Hematopoietic multipotent progenitor cell treated with erythropoietin and hydrocortisone succinate and interleukin-3 and kit ligand, for 15 days (in vitro differentiated cells): ENCODE data around the gene MYL12B.
"Not testable (repeated sequence)": the region's sequence is repeated elsewhere in the genome, so short reads cannot be mapped to it uniquely, and the experiment has no call there.

Experiments used
- DNase-seq: peaks from one replicate; pipeline ENCODE4 v3.0.0-alpha.2; 2015; ENCODE audit warnings: low spot score

MYL12B gene

DNA sequence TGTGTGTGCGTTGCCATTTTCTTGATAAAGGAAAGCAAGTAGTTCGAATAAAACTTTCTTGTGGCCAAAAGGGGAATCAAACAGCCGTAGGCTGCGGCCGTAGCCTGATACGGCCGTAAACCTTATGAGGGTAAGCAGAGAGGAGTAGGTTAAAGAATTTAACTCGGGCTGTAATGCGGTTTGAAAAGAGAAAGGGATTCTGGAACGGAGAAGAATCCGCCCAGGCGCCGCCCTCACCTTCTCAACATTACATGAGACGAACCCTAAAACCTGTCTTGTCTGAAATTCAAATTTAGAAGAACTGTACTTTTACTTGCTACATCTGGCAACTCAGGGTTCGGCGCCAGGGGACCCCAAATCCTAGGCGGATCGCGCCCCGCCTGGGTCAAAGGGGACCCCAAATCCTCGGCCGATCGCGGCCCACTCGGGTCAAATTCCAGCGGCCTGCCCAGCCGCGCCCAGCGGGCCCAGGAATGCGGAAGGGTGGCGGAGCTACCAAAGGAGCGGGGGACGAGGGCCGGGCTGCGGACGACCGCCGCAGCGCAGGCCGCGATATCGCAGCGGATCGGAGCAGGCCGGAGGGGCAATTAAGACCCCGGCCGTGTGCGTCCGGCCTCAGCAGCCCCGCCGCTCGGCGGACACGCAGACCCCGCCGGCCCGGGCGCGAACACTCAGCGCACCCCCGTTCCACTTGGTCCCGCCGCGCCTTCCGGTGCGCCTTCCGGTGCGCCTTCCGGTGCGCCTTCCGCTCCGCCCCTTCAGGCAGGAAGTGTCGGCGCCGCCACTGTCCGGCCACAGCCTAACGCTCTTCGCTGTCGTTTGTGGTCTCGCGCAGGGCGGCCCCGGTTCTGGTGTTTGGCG lies at the start of gene MYL12B:
MYL12B (plus strand) TSS at position 761 of the 861 bp plus-strand sequence. CDS start 10,766 bp downstream, outside the sequence.
- peak; percentile 84 for DNase-seq

DNA sequence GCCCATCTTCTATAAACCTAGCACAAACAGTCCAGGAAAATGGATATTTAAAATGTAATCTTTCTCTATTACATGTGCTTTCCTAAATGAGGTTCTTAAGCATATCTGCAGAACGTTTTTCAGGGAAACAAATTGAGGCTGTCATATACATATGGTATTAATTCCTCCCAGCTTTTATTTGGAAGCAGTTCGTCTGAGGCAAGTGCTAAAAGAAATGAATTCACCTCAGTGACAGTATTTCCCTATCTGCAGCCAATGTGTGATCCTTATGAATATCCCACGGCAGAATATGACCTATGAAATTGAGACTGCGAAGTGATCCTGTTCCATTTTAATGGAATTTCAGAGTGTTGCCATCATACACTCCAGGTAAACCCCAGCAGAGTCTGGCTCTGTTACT lies 49.3 kb upstream of the MYL12B start:
- no peak for DNase-seq

DNA sequence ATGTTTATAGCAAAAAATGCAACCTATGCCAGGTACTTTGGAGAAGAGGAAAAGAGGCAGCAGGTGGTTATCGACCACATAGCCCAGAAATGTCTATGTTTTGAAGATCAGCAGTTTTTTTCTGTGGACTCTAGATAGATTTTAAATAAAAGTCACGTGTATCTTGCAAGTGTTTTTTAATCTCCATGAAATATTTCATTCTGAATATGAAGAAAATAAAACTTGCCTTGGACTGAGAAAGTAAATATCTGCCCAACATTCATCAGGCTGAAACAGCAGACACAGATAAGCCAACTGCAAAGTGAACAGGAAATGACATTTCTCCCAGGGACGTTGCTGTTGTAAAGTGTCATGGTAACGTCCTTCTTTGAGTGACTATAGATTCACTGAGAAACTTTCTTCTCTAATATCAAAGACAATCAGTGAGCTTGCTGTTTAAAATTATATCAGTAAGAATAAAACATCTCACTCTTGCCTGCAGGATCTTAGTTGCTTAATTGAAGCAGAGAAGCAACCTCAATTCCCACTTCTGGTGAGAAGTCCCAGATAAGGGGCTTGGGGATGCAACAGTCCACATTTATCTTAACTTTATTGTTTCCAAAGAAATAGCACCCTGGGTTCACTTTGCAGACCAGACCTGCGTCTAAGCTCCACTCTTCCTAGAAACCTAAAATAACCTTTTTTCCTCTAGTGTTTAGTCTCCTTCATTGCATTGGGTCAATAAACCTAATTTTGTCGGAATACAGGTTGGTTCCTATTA lies 48.5 kb upstream of the MYL12B start:
- DNase-seq: no peak

DNA sequence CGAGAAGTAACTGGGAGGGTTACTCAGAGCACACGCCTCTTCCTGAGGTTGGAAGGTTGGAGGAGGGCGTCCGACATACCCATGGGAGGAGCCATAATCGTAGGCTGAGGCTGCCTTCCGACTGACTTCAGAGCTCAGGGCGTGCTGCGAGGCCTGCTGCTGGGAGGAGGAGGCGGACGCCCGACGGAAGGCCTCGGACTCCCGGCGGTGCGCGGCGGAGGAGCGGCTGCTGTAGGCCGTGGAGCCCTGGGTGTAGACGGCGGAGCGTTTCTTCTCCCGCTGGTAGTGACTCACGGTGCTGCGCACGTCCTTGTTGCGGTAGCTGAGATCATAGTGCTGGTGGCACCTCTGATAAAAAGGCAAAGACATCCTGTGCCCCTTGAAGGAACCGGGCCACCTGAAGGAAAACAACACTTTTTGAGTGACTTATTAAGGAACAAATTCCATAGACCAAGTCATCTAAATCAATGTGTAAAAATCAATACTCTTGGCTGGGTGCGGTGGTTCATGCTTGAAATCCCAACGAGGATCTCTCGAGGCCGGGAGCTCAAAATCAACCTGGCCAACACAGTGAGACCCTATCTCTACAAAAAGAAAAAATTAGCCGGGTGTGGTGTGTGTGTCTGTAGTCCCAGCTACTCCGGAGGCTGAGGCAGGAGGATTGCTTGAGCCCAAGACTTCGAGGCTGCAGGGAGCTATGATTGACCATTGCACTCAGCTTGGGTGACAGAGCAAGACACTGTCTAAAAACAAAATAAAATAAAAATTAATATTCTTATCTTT lies 46.9 kb upstream of the MYL12B start:
- DNase-seq: no peak

DNA sequence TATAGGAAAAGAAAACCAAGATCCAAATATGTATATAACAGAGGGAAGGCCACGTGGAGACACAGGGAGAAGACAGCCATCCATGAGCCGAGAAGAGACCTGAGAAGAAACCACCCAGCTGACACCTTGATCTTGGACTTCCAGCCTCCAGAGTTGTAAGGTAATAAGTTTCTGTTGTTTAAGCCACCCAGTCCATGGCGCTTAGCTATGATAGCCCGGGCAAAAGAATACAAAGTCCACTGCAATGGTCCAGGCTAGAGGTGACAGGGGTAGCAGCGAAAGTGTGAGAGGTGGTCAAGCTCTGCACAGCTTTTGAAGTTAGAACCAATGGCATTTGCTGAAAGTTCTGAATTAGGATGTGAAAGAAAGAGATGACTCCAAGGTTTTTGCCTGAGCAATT lies 44.9 kb upstream of the MYL12B start:
- no peak for DNase-seq

DNA sequence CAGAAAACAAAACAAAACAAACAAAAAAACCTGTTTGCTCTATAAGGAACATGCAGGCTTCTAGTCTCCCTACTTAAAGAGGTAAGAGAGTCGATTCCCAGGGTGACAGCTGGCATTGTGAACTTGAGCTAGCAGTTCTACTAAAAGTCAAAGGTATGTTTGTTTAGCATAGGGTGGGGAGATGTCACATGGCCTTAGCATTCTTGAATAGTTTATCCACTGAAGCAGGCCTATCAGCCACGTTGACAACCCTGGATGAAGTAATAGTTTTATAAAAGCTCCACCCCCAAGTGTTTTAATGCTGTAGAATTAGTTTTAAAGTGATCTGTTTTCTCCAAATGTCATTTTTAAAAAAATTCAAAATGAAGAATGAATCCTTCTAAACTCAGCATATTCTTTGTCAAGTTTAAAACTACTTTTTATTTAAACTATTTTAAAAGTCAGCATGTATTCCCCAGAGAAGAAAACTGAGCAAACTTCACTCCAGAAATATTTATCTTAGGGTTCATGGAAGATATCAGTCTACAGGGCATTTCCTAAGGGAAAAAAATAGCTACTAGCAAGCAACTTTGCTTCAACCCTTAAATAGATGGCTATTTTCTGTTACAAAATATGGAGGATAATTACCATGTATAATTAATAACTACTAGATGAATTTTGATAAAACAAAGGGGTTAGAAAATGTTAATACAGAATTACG lies 43.8 kb upstream of the MYL12B start:
- DNase-seq: no peak

DNA sequence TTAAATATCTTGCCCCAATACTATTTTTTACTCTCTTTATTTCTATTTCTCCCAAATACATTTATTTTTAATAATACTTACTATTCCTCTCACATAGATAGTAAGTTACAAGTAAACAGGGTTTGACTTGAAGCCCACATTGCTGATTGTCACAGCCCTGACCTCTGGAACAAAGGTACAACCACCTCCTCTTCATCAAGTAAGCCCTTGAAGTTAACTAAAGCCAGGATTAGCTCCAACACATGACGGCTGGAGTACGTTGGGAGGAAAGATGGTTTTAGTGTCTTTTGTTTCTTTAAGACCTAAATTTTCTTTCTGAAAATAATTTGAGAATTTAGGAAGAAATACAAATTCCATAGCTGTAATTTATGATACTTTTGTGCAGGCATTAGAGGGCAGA lies 43.1 kb upstream of the MYL12B start:
- DNase-seq: no peak

DNA sequence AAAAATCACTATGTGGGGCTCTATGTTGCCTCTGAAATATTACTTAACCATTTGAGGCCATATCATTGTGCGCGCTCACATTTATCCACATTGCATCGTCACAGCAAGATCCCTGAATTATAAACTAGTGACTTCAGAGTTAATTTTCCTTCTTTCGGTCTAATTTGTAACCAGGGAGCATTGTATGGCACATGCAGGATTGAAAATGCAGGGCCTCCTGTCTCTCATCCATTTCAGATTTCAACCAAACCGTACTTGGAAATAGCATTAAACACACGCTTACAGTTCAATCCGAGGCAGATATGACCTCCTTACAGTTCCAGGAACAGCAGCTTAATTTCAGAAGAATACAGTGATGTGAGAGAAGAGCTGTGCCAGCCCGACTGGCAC lies 42.7 kb upstream of the MYL12B start:
- DNase-seq: no peak

DNA sequence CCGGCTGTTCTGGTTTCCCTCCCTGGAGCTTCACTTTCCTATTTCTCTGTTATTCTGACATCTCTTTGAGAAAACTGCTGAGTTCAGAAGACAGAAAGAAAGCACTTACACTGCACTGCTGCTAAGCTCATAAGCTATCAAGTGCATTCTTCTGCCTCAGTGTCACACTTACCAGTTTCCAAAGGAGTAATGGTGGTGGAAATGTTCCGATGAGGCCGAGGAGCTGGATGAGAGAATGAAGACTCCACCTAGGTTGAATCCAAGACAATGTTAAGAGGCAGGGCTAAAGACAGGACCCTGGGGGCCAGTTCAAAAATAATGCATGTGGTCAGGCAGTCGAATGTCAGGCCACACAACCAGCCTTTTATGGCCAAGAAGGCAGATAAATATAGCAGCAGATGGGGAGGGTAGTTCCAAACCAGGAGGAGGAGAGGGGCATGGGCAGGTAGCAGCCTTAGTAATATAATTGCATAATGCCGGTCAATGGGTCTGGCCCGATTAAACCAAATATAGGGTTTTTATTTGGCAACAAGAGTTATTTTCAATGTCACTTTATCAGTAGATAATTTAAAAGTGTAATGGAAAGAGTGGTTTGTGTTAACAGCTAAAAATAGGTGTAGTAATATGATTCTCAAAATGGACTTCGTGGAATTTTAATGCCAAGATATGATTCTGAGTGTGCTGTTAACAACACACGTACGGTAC lies 42.1 kb upstream of the MYL12B start, which contains the start of gene MYOM1:
MYOM1 (minus strand) TSS at position 338 of the 705 bp plus-strand sequence. CDS start 4,745 bp downstream, outside the sequence.
- DNase-seq: no peak

DNA sequence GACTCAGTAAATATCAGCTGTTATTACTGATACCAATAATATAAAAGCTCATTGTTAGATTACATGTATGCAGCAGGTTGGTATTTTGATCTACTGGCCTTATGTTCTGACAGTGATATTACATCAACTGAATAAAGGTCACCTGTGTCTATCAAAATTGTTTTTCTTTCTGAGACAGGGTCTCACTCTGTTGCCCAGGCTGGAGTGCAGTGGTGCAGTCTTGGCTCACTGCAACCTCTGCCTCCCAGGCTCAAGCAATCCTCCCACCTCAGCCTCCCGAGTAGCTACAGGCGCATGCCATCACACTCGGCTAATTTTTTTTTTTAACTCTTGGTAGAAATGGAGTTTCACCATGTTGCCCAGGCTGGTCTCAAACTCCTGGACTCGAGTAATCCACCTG lies 41.1 kb upstream of the MYL12B start:
- DNase-seq: not testable (repeated sequence)

DNA sequence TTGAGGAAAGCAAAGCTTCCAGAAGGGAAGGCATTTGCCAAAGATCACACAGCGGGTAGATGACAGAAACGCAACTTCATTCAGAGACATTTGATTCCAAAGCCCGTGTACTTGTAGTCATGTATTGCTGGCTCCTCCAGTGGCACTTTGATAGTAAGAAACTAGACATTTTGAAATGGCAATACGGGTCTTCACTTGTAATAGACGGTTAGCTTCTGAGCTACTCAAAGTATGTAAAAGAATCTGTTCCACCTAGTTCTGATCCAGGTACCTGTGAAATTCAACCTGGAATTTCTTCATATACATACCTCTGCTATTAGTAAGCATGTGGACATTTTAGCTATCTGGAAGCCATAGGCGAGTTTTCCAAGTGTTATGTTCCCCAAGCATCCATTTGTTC lies 40.4 kb upstream of the MYL12B start:
- no peak for DNase-seq

DNA sequence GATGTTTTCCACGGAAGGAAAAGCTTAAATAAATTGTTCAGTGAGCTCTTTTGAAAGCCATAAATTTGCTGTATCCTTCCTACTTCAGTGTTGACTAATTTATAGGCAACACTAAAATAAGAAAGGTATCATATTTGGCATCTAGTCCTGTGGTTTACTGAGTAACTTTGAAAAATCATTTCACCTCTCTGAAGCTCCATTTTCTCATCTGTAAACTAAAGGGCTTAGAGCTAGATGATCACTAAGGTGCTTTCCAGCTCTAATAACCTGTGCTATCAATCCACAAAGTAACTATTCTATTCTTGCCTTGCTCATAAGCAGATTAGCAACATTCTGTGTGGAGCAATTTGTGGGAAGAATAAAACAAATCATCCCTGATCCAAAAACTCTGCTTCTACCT lies 38.6 kb upstream of the MYL12B start:
- DNase-seq: no peak

DNA sequence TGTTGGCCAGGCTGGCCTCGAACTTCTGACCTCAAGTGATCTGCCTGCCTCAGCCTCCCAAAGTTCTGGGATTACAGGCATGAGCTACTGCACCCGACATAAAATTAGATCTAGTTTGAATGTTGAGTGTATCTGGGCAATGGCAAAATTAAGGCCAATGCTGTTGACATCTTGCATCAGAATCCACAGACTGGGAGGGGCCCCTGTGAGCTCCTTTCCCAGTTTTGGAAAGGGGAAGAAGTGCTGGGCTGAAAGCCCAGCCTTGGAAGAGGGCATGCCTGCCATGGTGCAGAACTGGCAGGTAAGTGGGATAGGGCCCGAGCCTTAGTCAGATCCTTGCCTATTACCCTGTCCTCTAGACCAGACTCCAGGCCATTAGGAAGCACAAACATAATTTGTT lies 37.7 kb upstream of the MYL12B start:
- no peak for DNase-seq

DNA sequence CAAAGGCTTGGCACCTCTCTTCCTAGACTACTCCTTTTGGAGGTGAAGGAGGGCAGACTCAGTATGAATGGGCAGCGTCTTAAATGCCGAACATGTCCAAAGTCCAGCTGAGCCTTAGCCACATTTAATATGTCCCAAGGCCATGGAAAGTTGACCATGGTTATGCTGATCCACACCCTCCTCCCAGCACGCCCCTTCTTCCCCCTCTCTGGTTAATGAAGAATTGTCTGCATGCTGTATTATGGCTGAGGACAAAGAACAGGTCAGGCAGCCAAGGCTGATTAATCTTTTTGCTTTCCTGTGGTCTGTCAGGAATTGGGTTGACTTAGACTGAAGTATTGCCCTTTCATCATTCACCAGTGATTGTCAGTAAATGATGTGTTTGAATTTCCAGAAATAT lies 36.3 kb upstream of the MYL12B start:
- no peak for DNase-seq

DNA sequence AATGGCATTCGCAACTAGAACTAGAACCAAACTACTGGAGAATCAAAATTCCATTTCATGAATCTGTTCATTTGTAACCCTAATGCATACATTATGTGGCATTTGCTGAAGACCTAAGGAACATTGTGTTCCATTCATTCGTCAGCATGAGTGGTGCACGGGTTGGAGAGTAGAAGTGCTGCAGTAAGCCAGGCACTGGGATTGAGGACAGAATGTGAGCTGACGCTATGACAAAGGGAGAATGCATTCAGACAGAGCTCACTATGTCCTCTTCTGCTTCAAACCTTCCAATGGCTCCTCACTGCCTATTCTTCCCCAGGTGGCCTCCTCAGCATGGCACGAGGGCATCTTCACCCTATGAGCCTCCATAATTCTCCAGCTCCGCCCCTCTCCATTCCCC lies 35.9 kb upstream of the MYL12B start:
- no peak for DNase-seq

DNA sequence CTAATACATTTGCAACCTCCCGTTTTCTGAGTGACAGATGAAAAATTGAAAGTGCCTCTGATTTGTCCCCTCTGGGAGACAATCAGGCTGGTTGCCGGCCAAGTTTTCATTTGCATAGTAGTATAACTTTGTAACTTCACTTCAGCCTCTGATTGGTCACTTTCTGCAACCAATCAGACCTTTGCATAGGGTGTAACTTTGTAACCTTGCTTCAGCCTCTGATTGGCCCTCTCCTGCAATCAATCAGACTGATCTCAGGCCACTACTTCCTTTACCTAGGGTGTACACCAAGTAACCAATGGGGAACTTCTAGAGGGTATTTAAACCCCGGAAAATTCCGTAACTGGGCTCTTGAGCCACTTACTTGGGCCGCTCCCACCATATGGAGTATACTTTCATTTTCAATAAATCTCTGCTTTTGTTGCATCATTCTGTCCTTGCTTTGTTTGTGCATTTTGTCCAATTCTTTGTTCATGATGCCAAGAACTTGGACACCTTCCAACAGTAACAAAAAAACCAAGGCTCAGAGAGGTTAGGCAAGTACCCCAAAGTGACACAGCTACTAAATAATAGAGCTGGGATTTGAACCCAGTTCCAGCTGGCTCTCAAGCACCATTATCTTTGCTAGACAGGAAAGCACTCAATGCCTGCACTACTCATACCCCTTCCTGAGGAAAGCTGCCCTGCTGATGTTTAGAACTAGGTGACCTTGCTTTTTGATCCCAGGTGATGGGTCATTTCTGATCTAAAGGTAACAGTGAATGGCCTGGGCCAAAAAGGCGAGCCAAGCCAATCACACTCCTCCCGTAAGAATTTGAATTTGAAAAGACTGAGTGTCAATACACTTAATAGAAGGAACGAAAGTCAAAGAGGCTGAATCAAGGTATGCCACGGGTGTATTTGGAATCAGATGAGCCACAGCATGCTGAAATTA lies 31.3 kb upstream of the MYL12B start:
- no peak for DNase-seq

DNA sequence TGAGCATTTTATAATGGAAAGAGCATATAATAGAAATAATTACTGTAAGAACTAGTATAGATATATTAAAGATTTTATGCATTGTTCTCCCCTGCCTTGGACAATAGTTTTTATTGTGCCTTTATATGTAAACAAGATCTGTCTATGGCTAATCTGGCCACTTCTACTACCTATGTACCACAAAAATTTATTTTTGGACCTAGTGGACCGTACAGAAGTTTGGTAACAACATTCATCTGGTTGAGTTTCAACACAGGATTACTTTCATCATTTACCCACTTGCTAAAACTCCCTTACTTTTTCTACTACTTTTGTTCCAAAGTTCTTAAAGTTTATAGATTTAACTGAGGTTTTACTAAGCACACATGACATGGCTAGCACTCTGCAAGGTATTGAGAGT lies 28.9 kb upstream of the MYL12B start:
- no peak for DNase-seq

DNA sequence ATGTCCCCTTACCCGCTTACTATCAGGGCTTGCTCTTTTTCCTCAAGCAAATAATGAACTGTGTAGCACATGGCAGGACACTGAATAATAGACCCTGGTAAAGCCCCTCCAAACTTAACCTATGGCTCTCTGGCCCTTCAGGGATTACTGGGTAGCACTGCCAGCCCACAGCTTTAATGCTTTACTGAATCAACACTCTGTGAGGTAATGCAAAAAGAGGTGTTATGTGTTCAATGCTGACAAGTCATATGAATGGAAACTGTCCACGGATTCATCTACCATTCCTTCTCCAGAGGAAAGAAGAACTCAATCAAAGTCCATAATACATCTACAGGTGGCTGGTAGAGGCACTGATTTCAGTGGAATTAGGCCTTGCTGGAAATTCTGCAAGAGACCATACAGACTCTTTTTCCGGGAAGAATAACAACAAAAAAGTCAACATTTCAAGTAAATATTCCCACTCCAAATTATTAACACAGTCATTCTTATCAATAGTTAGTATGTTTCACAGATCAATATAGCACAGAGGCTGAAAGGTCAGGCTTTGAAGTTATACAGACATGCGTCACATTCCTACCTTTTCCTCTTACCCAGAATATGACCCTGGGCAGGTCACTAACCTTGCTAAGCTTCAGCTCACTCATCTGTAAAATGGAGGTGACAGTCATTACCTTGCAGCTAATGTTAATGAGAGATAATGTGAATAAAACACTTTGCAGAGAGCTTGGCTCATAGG lies 28.3 kb upstream of the MYL12B start:
- no peak for DNase-seq

DNA sequence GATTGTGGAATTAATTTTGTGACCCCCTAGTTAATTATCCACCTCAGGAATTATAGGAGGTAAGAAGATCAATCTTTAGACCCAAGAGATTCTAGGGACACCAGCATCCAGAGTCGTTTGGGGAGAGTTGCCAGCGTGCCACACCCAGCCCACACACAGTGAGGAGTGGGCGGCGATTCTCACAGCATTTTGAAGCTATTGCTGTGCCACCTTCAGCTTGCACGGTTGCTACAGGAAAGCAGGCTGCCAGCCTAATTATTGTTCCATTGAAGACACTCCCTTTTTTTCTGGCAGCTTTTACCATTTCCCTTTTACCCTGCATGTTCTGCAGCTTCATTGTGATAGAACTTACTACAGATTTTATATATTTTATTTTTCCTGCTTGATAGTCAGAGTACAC lies 27.5 kb upstream of the MYL12B start:
- no peak for DNase-seq
